Ovary (tissue), 10 donors: Measurements from ENCODE around the gene GLDN. TPM values are rescaled to one million over a fixed set of nuclear protein-coding genes. Genes with fewer than 3 reads are reported as not detected.

Experiments used
- DNase-seq, 5 donors: peaks; one replicate each; pipeline ENCODE4 v3.0.0-alpha.2; 2019 to 2020
- H3K27ac ChIP-seq, 2 donors: fragments of 200-600 bp; one replicate each; pipeline versions ENCODE4 v1.5.1 to v1.8.0; 2019 to 2022
- H3K27me3 ChIP-seq: fragments of 200-600 bp; one replicate; pipeline ENCODE4 v1.8.0; 2022
- H3K36me3 ChIP-seq: fragments of 200-600 bp; sonication (generic); one replicate; pipeline ENCODE4 v1.5.1; 2019
- H3K4me1 ChIP-seq: one replicate; pipeline ENCODE4 v1.8.1; 2013; ENCODE audit warnings: mild to moderate bottlenecking, moderate library complexity; ENCODE audit not compliant: insufficient read depth
- H3K4me3 ChIP-seq: fragments of 200-600 bp; sonication (generic); one replicate; pipeline ENCODE4 v1.5.1; 2017
- H3K9me3 ChIP-seq, 2 donors: fragments of 200-600 bp in 1 of 2; sonication (generic) in 1 of 2; one replicate each; pipeline versions ENCODE4 v1.5.1 to v1.8.1; 2013 to 2019; ENCODE audit warnings: mild to moderate bottlenecking in 1 of 2, moderate library complexity in 1 of 2
- CTCF ChIP-seq, 3 donors: fragments of 450-650 bp in 2 of 3; fragments of 200-600 bp in 1 of 3; IDR thresholded peaks; one replicate each; pipeline versions ENCODE4 v1.5.1 to v1.8.0; 2016 to 2022; ENCODE audit warnings: antibody characterized with exemption in 3 of 3, mild to moderate bottlenecking in 1 of 3
- EP300 ChIP-seq: sonication (generic); formaldehyde crosslinking; IDR thresholded peaks from one replicate; pipeline ENCODE4 v1.6.1; 2017; ENCODE audit warnings: antibody characterized with exemption
- POLR2A ChIP-seq: fragments of 450-650 bp; IDR thresholded peaks from one replicate; pipeline ENCODE4 v1.6.1; 2017; ENCODE audit warnings: antibody characterized with exemption, mild to moderate bottlenecking, moderate library complexity
- WGBS, 3 donors: extraction: QIAGEN DNeasy Blood & Tissue Kit in 1 of 3; methylation state at CpG; one replicate each; pipeline versions ENCODE4 v1.1.5 to v1.1.7; 2013 to 2017; 5-methylcytosine and 5-hydroxymethylcytosine counted together
- intact Hi-C, 4 donors: fragments of 100-400 bp; cut with DNase I; formaldehyde crosslinking; loops; one replicate each; pipeline versions ENCODE4 v1.11.0 to v1.15.1; 2022 to 2023
- long read RNA-seq, 3 donors: library from polyadenylated mRNA in 2 of 3; unstranded in 2 of 3; transcript quantifications; one replicate each; pipeline ENCODE4 v2.0.0 and lab custom pipeline, GENCODE V29; 2021 to 2026
- polyA plus RNA-seq, 2 donors: library from polyadenylated mRNA; stranded (reverse); fragments of 200-250 nt in 1 of 2; fragments of 350-450 nt in 1 of 2; fragmentation: Illumina TruSeq in 1 of 2; extraction: RNeasy Lipid Tissue Mini Kit (QIAGEN cat#74804) in 1 of 2; gene quantifications; one replicate each; pipeline ENCODE4 v1.2.3, GENCODE V29; 2013 to 2014
- total RNA-seq, 7 donors: library from RNA; depleted of rRNA in 2 of 7; stranded (reverse); fragments of >200 nt in 2 of 7; fragmentation: NEBNext Ultra II Directional in 3 of 7; extraction: Animal tissue kit (Norgen Biotek cat#: 25700) in 3 of 7; gene quantifications; one replicate each; pipeline versions ENCODE4 v1.1.0 to v1.2.4, GENCODE V29; 2016 to 2023
- donor health status: DM: no; HTN: no; CAD: no; lungs with moderate emphysema.
- donor health status: DM: no; HTN: no; CAD: no.
- donor health status: Bipolar disorder and iron deficiency.
- donor health status: DM: yes; HTN: yes; CAD: no.
- donor health status: DM: no; HTN: no; CAD: no.
- donor health status: DM: yes; HTN: yes; CAD: no.

Gene GLDN
- total RNA-seq (1 to 10 TPM in 4 of 7 donors, under 1 TPM in 2, not detected in 1; 0.36 to 2.5 (median 2.3) TPM), polyA plus RNA-seq (10 to 100 TPM in 1 of 2 donors, under 1 TPM in 1; 0.33 to 10.3 TPM)
- long read RNA-seq, donor 1 = 0 reads
- long read RNA-seq, donor 2 = 0 reads
- long read RNA-seq, donor 3, partial matches to known transcripts = 1 of 1 reads
- long read RNA-seq, donor 3, other reads (novel, unspliced or antisense) = 0 of 1 reads

GRCh38 chr15:51341366-51342226, at the start of gene GLDN:
Gene GLDN, plus strand, starts transcription at chr15:51341655. Its CDS starts 30 bp downstream, at chr15:51341685.
- intact Hi-C loops = no loop called here
- TF ChIP-seq CTCF (IDR thresholded peaks at IDR 0.05) = no peak
- no peak for TF ChIP-seq EP300
- no peak for TF ChIP-seq POLR2A
- Histone ChIP-seq H3K36me3 (no peaks in the 10 kb centered on the region), H3K27me3 (no peaks in the 10 kb centered on the region), H3K9me3 (no peaks in the 10 kb centered on the region), H3K4me3 (no peak within 1 kb of the TSS), H3K4me1 (peaks cover 3% of the 10 kb centered on the region), H3K27ac (no peak within 1 kb of the TSS)
- DNase-seq = peak in 1 of 5 donors; percentile 38
- WGBS, 3 donors = 8 to 10% (median 8%) methylated on average over 51 to 76 of the region's 76 CpGs

GRCh38 chr15:51298620-51299019, 42.8 kb upstream of the GLDN start:
- H3K27ac ChIP-seq = no peak overlapping the region
- H3K9me3 ChIP-seq = no peaks in the 10 kb centered on the region
- H3K27me3 ChIP-seq = no peaks in the 10 kb centered on the region
- intact Hi-C loops = no loop called here
- DNase-seq = no peak
- no peaks in the 10 kb centered on the region for H3K4me1 ChIP-seq
- 56 to 63% (median 57%) methylated on average over 2 of the region's 2 CpGs for WGBS, 3 donors
- no peaks in the 10 kb centered on the region for H3K36me3 ChIP-seq
- no peak for TF ChIP-seq EP300
- no peak for TF ChIP-seq CTCF (IDR thresholded peaks at IDR 0.05)
- no peak for TF ChIP-seq POLR2A
- no peak overlapping the region for H3K4me3 ChIP-seq

- Histone ChIP-seq H3K36me3 (no peaks in the 10 kb centered on the region), H3K27ac (no peak overlapping the region), H3K27me3 (no peaks in the 10 kb centered on the region), H3K9me3 (no peaks in the 10 kb centered on the region), H3K4me1 (no peaks in the 10 kb centered on the region), H3K4me3 (no peak overlapping the region)
- no peak for DNase-seq
- WGBS, 3 donors = 83 to 88% (median 84%) methylated on average over 5 of the region's 5 CpGs
- intact Hi-C loops = no loop called here
- no peak for TF ChIP-seq POLR2A
- no peak for TF ChIP-seq EP300
- TF ChIP-seq CTCF (IDR thresholded peaks at IDR 0.05) = no peak
Observed at GRCh38 chr15:51299187-51300015, 42.1 kb upstream of the GLDN start.

DNA sequence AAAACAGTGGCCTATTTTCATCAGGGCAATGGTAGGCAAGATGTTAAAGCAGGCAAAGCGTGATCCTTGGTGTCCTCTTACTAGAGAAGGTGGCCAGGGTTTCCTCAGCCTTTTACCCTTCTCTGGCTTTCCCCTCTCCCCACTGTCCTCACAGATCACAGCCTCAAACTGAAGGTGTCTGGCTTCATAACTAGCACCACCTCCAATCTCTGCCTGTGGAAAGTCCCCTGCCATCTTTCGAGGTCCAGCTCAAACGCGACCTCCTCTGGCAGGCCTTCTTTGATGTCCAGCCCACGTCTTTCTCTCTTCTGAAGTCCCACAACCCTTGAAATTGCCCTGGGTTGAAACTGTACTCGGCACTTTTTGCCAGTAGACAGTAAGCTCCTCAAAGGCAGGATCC, 39.0 kb upstream of the GLDN start:
- 74 to 97% (median 91%) methylated on average over 6 of the region's 6 CpGs for WGBS, 3 donors
- intact Hi-C loops = no loop called here
- TF ChIP-seq CTCF (IDR thresholded peaks at IDR 0.05) = no peak
- TF ChIP-seq EP300 = no peak
- no peak for TF ChIP-seq POLR2A
- Histone ChIP-seq H3K4me1 (no peaks in the 10 kb centered on the region), H3K9me3 (no peaks in the 10 kb centered on the region), H3K36me3 (no peaks in the 10 kb centered on the region), H3K27me3 (no peaks in the 10 kb centered on the region), H3K4me3 (no peak overlapping the region), H3K27ac (no peak overlapping the region)
- DNase-seq = no peak
